NCI-H2107 treated with DMSO at 0.1 percent for 48 hours (cell line): ENCODE data around the gene TRAK2.
A peak's percentile ranks its signal among the peaks of the same experiment; 100 is the strongest.
"Not testable (repeated sequence)": the region's sequence is repeated elsewhere in the genome, so short reads cannot be mapped to it uniquely, and the experiment has no call there.

ENCODE experiments used
- DNase-seq: peaks from one replicate; lab custom pipeline; 2025; ENCODE audit not compliant: unreplicated experiment; lab: John Stamatoyannopoulos, UW

Gene TRAK2, protein sequence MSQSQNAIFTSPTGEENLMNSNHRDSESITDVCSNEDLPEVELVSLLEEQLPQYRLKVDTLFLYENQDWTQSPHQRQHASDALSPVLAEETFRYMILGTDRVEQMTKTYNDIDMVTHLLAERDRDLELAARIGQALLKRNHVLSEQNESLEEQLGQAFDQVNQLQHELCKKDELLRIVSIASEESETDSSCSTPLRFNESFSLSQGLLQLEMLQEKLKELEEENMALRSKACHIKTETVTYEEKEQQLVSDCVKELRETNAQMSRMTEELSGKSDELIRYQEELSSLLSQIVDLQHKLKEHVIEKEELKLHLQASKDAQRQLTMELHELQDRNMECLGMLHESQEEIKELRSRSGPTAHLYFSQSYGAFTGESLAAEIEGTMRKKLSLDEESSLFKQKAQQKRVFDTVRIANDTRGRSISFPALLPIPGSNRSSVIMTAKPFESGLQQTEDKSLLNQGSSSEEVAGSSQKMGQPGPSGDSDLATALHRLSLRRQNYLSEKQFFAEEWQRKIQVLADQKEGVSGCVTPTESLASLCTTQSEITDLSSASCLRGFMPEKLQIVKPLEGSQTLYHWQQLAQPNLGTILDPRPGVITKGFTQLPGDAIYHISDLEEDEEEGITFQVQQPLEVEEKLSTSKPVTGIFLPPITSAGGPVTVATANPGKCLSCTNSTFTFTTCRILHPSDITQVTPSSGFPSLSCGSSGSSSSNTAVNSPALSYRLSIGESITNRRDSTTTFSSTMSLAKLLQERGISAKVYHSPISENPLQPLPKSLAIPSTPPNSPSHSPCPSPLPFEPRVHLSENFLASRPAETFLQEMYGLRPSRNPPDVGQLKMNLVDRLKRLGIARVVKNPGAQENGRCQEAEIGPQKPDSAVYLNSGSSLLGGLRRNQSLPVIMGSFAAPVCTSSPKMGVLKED

DNA sequence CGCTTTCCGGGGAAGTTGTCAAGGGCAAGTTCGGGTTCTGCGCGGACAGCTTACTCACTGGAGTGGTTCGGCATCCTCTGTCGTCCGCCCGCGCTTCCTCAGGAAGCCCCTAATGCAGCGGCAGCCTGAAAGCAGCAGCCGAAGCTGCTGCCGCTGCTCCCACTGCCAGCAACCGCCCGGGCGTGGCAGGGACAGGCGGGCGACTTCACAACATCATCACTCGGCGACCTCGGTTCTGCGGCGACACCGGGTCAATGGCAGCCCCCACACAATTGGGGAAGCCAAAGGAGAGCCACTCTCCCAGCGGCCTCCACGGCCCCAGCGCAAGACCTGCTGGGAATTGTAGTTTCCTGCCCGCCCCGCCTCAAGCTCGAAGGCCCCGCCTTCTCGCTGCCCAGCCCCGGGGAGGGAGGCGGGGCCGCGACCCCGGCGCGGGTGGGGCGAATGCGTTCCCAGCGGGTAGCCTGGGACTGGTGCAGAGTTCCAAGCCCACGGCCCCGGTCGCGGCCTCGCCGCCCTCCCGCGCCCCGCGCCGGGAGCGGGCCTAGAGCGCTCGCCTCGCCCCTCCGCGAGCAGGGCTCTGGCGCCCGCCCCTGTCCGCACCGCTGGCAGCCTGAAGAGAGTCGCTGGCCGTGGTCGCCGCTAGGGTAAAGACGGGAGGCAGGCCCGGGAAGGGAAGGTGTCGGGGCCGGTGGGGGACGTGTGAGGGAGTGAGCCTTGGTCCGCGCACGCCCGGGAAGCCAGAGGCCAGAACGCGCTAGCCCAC is at the start of gene TRAK2, which contains the start of gene STRADB:
TSS of gene TRAK2 (minus strand) at position 167 of the 766 bp plus-strand sequence. CDS start 30,951 bp downstream, outside the sequence.
TSS of gene STRADB (plus strand) at position 449 of the 766 bp plus-strand sequence. CDS start 3,101 bp downstream, outside the sequence.
- peak; percentile 78 for DNase-seq

DNA sequence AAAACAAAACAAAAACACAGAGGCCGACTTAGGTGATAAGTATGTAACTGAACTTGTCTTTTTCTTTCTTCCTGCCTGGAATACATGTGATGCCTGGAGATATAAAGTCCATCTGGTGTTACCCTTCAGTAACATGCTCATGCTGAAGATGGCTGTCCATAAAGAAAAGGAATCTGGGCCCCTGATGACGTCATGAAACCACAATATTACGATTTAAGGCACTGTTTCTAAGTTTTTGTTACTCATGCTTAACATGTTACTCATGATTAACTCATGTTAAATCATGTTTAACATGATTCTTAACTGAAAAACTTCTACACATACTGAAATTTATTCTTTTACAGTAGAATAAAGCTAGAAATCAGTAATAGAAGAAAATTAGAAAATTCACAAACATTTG is 49.3 kb upstream of the TRAK2 start:
- no peak for DNase-seq

DNA sequence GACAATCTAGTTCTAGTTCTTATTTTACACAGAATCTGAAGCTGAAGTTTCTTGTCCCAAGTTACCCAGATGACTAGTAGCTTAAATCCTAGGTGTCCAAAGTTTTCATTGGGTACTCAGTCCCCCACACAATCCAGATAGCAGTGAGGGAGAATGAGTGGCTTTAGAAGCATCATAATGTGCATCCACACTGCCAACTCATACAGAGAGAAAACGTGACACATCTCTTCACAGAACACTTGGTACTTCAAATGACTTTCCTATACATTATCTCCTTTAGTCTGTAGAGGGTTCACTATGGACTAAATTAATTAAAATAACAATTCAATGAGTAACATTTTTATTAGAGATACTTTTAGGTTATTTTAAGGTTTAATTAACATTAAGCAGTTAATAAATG is 45.5 kb upstream of the TRAK2 start:
- no peak for DNase-seq

DNA sequence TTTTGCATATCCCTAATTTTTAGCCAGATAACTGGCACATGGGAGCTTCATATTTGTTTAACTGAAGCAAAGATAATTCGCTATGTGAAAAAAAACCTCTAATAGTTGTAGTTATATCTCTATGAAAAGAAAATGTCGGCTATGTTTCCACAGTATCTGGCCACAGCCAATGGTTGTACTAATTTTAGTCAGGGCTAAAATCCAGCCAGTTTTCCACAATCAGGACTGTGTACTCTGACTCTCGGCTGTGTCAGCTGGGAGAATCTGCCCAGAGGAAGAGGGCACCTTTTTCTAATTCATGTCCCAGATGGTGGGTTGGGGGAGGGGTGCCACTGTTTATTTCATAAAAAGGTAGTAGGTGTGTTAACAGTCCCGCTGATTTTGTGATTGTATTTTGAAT is 39.0 kb upstream of the TRAK2 start:
- DNase-seq, result no peak

DNA sequence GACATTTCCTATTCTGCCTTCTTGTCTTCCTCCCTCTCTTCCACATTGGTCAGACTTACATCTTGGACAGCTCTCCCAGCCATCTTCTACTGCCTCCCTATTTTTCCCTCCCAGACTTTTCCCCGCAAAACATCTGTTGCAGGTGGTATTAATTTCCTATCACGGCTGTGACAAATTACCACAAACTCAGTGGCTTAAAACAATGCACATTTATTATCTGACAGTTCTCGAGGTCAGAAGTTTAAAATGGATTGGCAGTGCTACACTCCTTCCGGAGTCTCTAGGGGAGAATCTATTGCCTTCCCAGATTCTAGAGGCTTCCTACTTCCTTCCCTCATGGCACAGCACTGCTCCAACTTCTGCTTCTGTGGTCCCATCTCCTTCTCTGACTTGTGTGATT is 33.5 kb upstream of the TRAK2 start:
- no peak for DNase-seq

DNA sequence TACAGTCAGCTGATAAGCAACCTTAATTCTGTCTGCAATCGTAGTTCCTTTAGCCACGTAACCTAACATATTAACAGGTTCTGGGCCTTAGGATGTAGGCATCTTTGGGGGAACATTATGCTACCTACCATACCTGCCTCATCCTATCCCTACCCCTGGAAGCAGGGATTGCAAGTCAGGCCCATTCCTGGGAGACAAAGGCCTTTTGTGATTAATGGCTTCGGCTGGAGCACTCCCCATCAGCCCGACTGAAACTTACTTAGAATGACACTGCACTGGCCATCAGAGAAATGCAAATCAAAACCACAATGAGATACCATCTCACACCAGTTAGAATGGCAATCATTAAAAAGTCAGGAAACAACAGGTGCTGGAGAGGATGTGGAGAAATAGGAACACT is 32.5 kb upstream of the TRAK2 start:
- not testable (repeated sequence) for DNase-seq

DNA sequence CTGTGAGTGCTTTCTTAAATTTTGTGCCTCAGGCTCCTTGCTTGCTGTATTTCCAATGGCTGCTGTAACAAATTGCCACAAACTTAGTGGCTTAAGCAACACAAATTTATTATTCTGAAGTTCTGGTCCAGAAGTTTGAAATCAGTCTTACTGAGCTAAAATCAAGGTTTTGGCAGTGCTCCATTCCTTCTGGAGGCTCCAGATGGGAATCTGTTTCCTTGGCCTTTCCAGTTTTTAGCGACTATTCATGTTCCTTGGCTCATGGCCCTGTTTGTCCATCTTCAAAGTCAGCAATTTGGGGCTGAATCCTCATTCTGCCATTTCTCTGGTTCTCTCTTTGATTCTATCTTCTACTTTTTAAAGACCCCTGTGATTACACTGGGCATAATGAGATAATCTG is 32.1 kb upstream of the TRAK2 start:
- DNase-seq, result no peak

DNA sequence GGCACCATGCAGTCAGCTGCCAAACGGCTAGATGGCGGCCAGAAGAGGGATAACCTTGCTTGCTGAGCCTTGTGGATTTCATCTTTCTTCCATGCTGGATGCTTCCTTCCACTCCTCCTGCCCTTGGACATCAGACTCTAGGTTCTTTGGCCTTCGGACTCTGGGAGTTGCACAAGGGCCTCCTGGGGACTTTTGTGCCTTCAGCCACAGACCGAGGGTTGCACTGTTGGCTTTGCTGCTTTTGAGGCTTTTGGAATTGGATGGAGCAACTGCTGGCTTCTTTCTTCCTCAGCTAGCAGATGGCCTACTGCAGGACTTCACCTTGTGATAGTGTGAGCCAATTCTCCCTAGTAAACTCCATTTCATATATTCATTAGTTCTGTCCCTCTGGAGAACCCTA is 31.3 kb upstream of the TRAK2 start:
- no peak for DNase-seq

DNA sequence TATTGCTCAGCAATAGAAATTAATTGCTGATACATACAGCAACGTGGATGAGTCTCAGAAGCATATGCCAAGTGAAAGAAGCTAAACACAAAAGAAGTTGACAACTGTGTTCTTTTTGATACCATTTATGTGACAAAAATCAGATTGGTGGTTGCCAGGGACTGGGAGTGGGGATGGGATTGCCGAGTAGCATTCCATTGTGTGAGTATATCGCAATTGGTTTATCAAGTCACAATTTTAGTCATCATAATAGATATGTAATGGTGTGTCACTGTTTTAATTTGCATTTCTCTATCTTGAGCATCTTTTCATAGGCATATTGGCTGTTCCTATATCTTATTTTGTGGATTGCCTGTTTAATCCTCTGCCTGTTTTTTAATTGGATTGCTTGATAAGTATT is 21.2 kb upstream of the TRAK2 start:
- DNase-seq, result no peak

DNA sequence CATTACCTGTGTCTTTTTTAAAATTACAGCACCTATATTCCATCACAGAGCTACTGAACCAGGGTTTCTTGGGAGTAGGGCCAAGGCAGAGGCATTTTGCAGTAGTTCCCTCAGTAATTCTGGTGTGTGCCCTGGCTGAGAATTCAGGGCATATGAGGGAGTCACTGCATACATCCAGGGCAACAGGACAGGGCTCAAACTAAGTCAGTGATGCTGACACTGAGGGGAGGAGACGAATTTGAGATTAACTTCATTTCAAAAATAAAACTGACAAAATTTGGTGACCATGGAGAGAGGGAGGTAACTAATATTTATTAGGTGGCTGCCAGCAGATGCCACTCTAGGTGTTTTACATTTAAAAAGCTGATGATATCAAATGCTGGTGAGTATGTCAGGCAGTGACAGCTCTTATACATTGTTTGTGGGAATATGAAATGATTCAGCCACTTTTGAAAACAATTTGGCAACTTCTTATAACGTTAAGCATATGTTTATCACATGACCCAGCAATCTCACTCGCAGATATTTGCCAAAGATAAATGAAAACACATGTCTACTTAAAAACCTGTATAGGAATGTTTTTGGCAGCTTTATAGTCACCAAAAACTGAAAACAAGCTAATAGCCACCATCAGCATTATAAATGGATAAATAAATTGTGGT is 20.6 kb upstream of the TRAK2 start:
- DNase-seq, result no peak

DNA sequence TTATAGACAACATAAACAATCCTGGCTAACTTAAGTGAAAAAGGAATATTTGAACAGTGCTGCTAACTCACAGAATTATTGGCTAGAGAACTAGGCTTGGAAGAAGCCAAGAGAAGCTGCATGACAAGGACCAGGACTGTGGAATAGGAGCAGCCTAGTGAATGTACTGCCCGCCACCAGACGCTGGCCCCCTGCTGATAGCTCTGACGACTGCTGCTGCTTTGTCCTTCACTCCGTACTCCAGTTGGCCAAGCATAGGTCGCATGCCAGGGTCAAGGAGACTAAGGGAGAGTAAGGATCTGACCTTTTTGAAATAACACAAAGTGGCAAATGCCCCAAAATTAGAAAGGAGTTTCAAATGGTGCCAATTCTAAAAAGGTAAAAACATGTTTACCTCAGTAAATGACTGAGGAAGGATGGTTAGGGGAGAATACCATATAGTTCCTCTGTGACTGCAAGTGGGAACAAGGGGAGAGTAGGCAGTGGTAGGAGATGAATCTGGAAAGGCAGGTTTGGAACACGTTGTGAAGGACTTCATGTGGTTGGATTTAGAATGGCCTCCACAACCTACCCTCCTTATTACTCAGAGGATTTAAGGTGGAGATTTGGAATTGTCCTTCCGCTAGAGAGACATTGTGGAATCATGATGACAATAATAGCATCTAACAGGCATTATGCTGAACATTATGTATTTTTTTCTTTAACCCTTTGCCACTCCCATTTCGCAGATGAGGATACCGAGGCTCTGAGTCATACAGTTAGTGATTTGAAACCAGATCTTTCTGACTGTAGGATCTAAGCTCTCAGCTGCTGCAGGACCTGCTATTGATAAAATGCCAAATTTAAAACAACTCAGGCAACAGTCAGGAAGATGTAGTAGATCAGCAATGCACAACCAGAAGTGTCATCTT is 19.8 kb upstream of the TRAK2 start:
- no peak for DNase-seq

DNA sequence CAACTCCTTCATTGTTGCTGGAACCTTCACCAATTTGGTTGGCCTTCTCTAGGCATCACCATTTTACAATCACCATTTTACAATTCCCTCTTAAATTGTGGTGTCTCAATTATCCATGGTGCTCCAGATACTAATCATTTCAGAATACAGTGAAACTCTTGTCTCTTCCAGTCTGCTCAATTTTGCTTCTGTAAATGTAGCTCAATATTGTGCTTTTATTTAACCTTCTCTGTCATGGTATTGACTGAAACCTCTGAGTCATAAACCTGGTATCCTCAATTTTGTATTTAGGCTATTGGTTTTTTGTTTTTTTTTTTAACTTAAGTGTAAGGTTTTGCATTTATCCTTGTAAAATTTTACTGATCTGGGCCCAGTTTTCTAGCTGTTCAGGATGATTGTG is 16.4 kb upstream of the TRAK2 start:
- DNase-seq, result no peak

DNA sequence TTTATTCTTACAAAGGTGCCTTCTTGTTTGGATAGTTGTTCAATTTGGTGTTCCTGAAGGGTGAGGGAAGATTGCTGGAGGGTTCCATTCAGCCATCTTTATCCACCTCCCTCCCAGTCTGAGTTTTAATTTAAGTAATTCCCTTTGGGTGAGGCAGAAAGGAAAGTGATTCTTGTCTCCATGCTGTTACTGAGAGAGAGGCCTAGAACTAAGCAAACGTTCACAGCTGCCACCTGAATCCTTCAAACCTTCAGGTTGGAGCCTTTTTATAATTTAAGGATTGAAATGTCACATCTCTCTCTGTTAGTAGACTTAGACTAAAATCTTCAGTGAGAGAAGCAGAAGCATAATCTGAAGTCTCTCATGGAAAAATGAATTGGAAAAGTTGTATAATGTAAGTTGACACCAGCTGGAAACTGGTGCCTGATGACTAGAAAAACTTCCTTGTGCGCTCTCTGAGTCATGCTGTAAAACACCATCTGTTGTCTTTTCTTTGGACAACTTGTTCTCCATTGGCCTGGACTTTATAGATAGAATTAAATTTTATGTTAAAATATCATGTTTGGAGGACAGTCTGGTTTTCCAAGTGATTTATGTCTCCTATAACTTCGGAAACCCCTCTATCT is 14.9 kb upstream of the TRAK2 start:
- no peak for DNase-seq

DNA sequence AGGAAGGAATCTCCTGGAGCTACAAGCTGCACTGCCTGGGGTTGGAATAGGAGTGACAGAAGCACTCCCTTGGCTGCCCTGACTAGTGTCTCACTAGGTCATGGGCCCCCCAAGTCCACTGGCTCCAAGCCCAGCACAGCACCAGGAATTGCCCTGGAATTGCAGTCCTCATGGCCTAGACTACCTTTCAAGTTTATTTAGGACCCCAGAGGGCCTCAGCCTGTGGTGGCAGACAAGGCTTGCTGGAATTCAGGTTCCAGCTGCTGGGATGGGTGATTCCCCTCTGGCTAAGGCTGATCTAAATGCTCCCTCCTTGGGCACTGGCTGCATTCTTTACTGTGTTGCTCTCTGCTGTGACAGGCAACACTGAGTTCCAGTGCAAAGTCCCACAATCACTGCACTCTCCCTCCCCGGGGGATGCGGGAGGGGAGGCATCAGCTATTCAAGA is 14.3 kb upstream of the TRAK2 start:
- no peak for DNase-seq

DNA sequence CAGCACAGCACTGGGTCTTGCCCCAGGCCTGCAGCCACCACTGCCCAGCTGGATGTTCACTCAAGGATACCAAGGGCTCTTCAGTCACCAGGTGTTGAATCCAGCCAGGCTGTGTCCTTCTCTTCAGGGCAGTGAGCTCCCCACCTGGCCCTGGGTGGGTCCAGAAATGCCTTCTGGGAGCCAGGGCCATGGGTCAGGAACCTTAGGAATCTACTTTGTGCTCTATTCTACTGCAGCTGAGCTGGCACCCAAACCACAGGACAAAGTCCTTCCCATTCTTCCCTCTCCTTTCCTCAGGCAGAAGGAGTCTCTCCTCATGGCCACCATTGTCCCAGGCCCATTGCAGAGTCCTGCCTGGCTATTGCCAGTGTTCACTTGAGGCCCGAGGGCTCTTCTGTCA is 13.3 kb upstream of the TRAK2 start:
- DNase-seq, result no peak

DNA sequence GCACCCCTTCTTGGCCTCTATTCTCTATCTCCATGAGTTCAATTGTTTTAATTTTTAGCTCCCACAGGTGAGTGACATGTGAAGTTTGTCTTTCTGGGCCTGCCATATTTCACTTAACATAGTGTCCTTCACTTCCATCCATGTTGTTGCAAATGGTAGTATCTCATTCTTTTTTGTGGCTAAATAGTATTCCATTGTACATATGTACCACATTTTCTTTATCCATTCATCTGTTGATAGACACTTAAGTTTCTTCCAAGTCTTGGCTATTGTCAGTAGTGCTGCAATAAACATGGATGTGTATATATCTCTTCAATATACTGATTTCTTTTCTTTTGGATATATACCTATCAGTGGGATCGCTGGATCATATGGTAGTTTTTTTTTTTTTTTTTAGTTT is 9.3 kb upstream of the TRAK2 start:
- DNase-seq, result no peak

DNA sequence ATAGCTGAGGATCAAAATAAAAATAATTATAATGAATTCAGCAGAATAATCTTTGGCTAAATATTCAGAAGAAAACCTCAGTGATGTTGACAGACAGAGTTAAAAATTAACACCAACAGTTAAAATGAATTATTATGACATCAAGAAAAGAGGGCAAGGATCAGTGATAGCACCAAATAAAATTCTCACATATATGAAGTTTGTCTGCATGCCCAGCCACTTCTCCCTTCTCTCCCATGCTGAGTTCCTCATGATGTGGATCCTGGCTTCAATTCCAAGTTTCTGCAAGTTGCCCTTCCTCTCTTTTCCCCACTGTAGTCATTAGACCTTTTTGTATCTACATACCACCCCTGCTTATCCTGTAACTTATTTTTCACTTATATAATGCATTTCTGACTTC is 7.1 kb upstream of the TRAK2 start:
- DNase-seq, result no peak

DNA sequence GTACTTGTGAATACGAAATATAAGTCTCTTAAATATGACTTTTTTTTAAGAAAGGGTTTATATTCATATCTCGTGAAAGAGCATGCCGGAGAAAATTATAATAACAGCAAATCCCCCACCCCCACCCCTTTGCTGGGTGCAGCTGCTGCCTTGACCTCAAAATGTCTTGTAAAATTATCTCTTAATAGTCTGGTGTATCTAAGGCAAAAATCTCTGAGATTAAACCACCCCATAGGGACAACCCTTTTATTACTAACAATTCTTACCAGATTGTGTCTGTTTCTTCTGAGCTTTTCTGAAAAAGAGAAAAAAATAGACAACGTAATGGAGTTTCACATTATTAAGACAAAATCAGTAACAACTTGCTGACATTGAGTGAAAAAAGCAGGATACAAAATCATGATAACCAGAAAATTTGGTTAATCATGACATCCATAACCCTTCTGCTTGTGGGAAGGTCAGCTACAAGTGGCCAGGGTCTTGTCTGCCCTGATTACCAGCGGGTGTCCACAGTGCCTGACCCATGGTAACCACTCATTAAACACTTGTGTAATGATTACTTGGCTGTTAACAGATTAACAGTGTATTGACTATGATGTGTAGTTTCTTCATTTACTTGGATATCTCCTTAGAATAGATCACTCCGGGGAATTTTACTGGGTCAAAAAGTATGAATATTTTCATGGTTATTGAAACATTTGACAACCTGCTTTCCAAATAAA is 1.8 kb upstream of the TRAK2 start:
- DNase-seq, result no peak
